HepG2 (cell line): ENCODE measurements around the gene CUL2. TPM values are rescaled to one million over a fixed set of nuclear protein-coding genes. Genes with fewer than 3 reads are reported as not detected.

Experiments
- ATAC-seq: fragments of 200-7000 bp; cut with Tn5 transposase; 3 replicates; pipeline ENCODE4 v1.9.1; 2020; ENCODE audit warnings: mild to moderate bottlenecking, moderate library complexity
- BruUV-seq: library from RNA; stranded (reverse); fragments of 400-500 nt; replicated peaks from 2 replicates; lab custom pipeline; 2021; lab: Mats Ljungman, UMichigan
- CTCF ChIA-PET: fragments of 300-600 bp; formaldehyde crosslinking; extraction: SDS; loops from one replicate; lab custom pipeline; 2021; ENCODE audit warnings: low total read pairs, inconsistent platforms, low intra/inter-chr PET ratio; lab: Yijun Ruan, JAX
- POLR2A ChIA-PET: fragments of 350-600 bp; sonication (Branson Sonifier 250); formaldehyde crosslinking; loops from one replicate; lab custom pipeline; 2020; ENCODE audit warnings: antibody characterized with exemption, inconsistent platforms; lab: Yijun Ruan, JAX
- DNase-seq: peaks from one replicate; pipeline ENCODE4 v3.0.0-alpha.2; 2015; ENCODE audit warnings: low spot score
- FAIRE-seq: peaks from 3 replicates; lab custom pipeline; 2011; peaks lifted over from hg19 to GRCh38; lab: Jason Lieb, UNC
- H2AFZ ChIP-seq: one replicate; pipeline ENCODE4 v1.6.1; 2011; ENCODE audit warnings: low read length, inconsistent platforms
- H3K27ac ChIP-seq: fragments of 300-600 bp; 3 replicates; pipeline ENCODE4 v1.8.0; 2011; ENCODE audit warnings: mixed run types, mild to moderate bottlenecking, mixed read lengths, low read length, inconsistent platforms; ENCODE audit not compliant: insufficient read depth; ENCODE audit errors: extremely low read length
- H3K27me3 ChIP-seq, 2 experiments: fragments of 200-600 bp in 1 of 2; 2 replicates in 1 of 2; 3 replicates in 1 of 2; pipeline versions ENCODE4 v1.6.0 to v1.8.0; 2011; ENCODE audit warnings: low read length in 2 of 2, mild to moderate bottlenecking in 2 of 2, moderate library complexity in 2 of 2, inconsistent platforms in 1 of 2; ENCODE audit not compliant: insufficient read depth in 2 of 2, control insufficient read depth in 1 of 2
- H3K36me3 ChIP-seq, 2 experiments: fragments of 200-600 bp in 1 of 2; replicated peaks in 1 of 2; 2 replicates in 1 of 2; 3 replicates in 1 of 2; pipeline versions ENCODE4 v1.5.1 to v1.8.0; 2011; ENCODE audit warnings: low read length in 2 of 2, inconsistent platforms in 1 of 2; ENCODE audit not compliant: insufficient read depth in 2 of 2, control insufficient read depth in 1 of 2
- H3K4me1 ChIP-seq: 2 replicates; pipeline ENCODE4 v1.5.1; 2012; ENCODE audit warnings: low read length, inconsistent platforms; ENCODE audit not compliant: insufficient read depth
- H3K4me2 ChIP-seq: 2 replicates; pipeline ENCODE4 v1.6.0; 2011; ENCODE audit warnings: low read depth, low read length, inconsistent platforms
- H3K4me3 ChIP-seq, 3 experiments: fragments of 200-600 bp in 1 of 3; sonication (generic), shearing (Covaris generic) in 1 of 3; replicated peaks in 1 of 3; 2 replicates each; pipeline ENCODE4 v1.5.1; 2011 to 2016; ENCODE audit warnings: low read length in 3 of 3, inconsistent platforms in 2 of 3, low read depth in 2 of 3, mild to moderate bottlenecking in 2 of 3, control low read depth in 1 of 3, mixed read lengths in 1 of 3; ENCODE audit not compliant: insufficient read depth in 1 of 3
- H3K79me2 ChIP-seq: one replicate; pipeline ENCODE4 v1.6.1; 2011; ENCODE audit warnings: low read length, inconsistent platforms; ENCODE audit not compliant: insufficient read depth
- H3K9ac ChIP-seq: 2 replicates; pipeline ENCODE4 v1.6.0; 2011; ENCODE audit warnings: mild to moderate bottlenecking, low read depth, low read length, inconsistent platforms; ENCODE audit not compliant: insufficient read depth
- H3K9me3 ChIP-seq: 2 replicates; pipeline ENCODE4 v1.5.1; 2012; ENCODE audit warnings: mild to moderate bottlenecking, low read length
- H4K20me1 ChIP-seq: 2 replicates; pipeline ENCODE4 v1.6.0; 2011; ENCODE audit warnings: inconsistent platforms, mild to moderate bottlenecking, low read length, moderate library complexity; ENCODE audit not compliant: insufficient read depth
- ELF3 ChIP-seq: IDR thresholded peaks from 2 replicates; pipeline ENCODE4 v1.6.1; 2016; ENCODE audit warnings: missing genetic modification reagents, missing compliant biosample characterization
- IRF2 ChIP-seq: IDR thresholded peaks from 2 replicates; pipeline ENCODE4 v1.6.1; 2018; ENCODE audit warnings: missing genetic modification reagents, missing compliant biosample characterization
- MTF1 ChIP-seq: sonication (generic); formaldehyde crosslinking; IDR thresholded peaks from 2 replicates; pipeline ENCODE4 v1.5.0; 2020; ENCODE audit warnings: missing genetic modification reagents
- NFATC3 ChIP-seq: sonication (generic); formaldehyde crosslinking; IDR thresholded peaks from 2 replicates; pipeline ENCODE4 v1.5.1; 2020; ENCODE audit warnings: mild to moderate bottlenecking, missing genetic modification reagents
- NONO ChIP-seq, 2 experiments: fragments of 450-650 bp in 1 of 2; sonication (generic) in 1 of 2; formaldehyde crosslinking in 1 of 2; IDR thresholded peaks in 1 of 2; conservative IDR thresholded peaks in 1 of 2; 2 replicates each; pipeline versions ENCODE4 v1.6.1 to v1.8.0; 2017 to 2022; ENCODE audit warnings: mild to moderate bottlenecking in 1 of 2, missing genetic modification reagents in 1 of 2, moderate library complexity in 1 of 2
- SALL2 ChIP-seq: sonication (generic); formaldehyde crosslinking; IDR thresholded peaks from 2 replicates; pipeline ENCODE4 v1.8.1; 2023; ENCODE audit warnings: mild to moderate bottlenecking, missing genetic modification reagents, inconsistent platforms
- SOX5 ChIP-seq: IDR thresholded peaks from 2 replicates; pipeline ENCODE4 v1.6.1; 2016; ENCODE audit warnings: borderline replicate concordance
- THAP11 ChIP-seq: IDR thresholded peaks from 2 replicates; pipeline ENCODE4 v1.6.1; 2016; ENCODE audit warnings: missing biosample characterization, missing genetic modification reagents
- ZFX ChIP-seq: sonication (generic); formaldehyde crosslinking; IDR thresholded peaks from 2 replicates; pipeline ENCODE4 v1.4.0; 2020; ENCODE audit warnings: mild to moderate bottlenecking, low read depth, missing genetic modification reagents, moderate library complexity
- ZNF30 ChIP-seq: sonication (generic); formaldehyde crosslinking; IDR thresholded peaks from 2 replicates; pipeline ENCODE4 v1.5.0; 2020; ENCODE audit warnings: mild to moderate bottlenecking, missing genetic modification reagents
- ZNF547 ChIP-seq: sonication (generic); formaldehyde crosslinking; IDR thresholded peaks from 2 replicates; pipeline ENCODE4 v1.5.1; 2020; ENCODE audit warnings: mild to moderate bottlenecking, missing genetic modification reagents
- ZNF569 ChIP-seq: sonication (generic); formaldehyde crosslinking; IDR thresholded peaks from 2 replicates; pipeline ENCODE4 v1.5.0; 2020; ENCODE audit warnings: mild to moderate bottlenecking, missing genetic modification reagents, moderate library complexity, borderline replicate concordance
- ZNF891 ChIP-seq: sonication (generic); formaldehyde crosslinking; IDR thresholded peaks from 2 replicates; pipeline ENCODE4 v1.5.0; 2020; ENCODE audit warnings: mild to moderate bottlenecking, missing genetic modification reagents
- WGBS: methylation state at CpG from one replicate; pipeline ENCODE4 v1.1.6; 2017; ENCODE audit warnings: low lambda C conversion rate; 5-methylcytosine and 5-hydroxymethylcytosine counted together
- in situ Hi-C: cut with HindIII; loops from 2 replicates; pipeline ENCODE4 v1.10.0; 2017; ENCODE audit warnings: low pct_unique_long_range_greater_than_20kb; ENCODE audit not compliant: extremely low pct_ligation_motif_present
- intact Hi-C: fragments of 100-400 bp; cut with micrococcal nuclease; formaldehyde crosslinking; loops from one replicate; pipeline ENCODE4 v1.10.0; 2022; ENCODE audit not compliant: unreplicated experiment
- polyA plus RNA-seq, 8 experiments: library from polyadenylated mRNA; depleted of rRNA in 3 of 8; stranded (reverse) in 7 of 8; unstranded in 1 of 8; fragments of >200 nt; fragmentation: Illumina TruSeq in 4 of 8; extraction: Trizol in 4 of 8; gene quantifications; 2 replicates each; pipeline versions ENCODE4 v1.2.1 to v1.2.3, GENCODE V29; 2011 to 2016; ENCODE audit warnings: low read depth in 4 of 8, missing spikeins in 1 of 8, mixed read lengths in 1 of 8; ENCODE audit not compliant: insufficient read depth in 1 of 8
- total RNA-seq, 5 experiments: library from RNA; depleted of rRNA; stranded (reverse); fragments of >200 nt; fragmentation: Illumina TruSeq; extraction: Trizol; gene quantifications; 2 replicates each; pipeline ENCODE4 v1.2.3, GENCODE V29; 2016; ENCODE audit warnings: low read depth in 1 of 5
- TF ChIP-seq, protein P1 (sequence below): sonication (generic); formaldehyde crosslinking; IDR thresholded peaks from 2 replicates; pipeline ENCODE4 v1.5.0; 2020; ENCODE audit warnings: missing genetic modification reagents, mild to moderate bottlenecking, borderline replicate concordance
- TF ChIP-seq, protein P2 (sequence below): sonication (generic); formaldehyde crosslinking; IDR thresholded peaks from 2 replicates; pipeline ENCODE4 v1.9.0; 2021; ENCODE audit warnings: missing genetic modification reagents, borderline replicate concordance
- TF ChIP-seq, protein P3 (sequence below): sonication (generic); formaldehyde crosslinking; IDR thresholded peaks from 2 replicates; pipeline ENCODE4 v1.4.0; 2020; ENCODE audit warnings: mild to moderate bottlenecking, missing genetic modification reagents
- TF ChIP-seq, protein P4 (sequence below): sonication (generic); formaldehyde crosslinking; IDR thresholded peaks from 2 replicates; pipeline ENCODE4 v1.8.0; 2022; ENCODE audit warnings: mild to moderate bottlenecking, missing genetic modification reagents, borderline replicate concordance
- TF ChIP-seq, protein P5 (sequence below): IDR thresholded peaks from 2 replicates; pipeline ENCODE4 v1.6.1; 2016; ENCODE audit warnings: missing biosample characterization, missing genetic modification reagents, low read depth

CUL2 gene
- total and polyA plus RNA-seq, 2 of the 13 experiments (the other 11 are each of a cell fraction or from before 2014, with no cell fraction given) = 9.6 to 33.1 TPM

DNA sequence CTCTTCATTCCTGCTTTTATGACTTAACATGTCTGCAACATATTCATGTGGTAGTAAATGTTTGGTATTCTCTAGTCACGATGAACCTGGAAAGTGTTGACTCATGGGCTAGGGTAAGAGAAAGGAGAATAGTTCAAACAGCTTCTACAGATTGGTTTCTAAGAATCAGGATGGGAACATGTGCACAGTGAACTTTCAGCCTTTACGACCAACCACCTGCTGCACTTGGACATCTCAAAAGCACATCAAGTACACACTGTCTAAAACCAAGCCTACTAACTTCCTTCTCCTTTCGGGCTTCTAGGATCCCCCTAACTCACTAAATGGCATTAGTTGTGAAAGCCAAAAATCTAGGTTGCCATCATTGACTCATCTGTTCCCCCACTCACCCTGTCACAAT, 85.5 kb downstream of the CUL2 start:
- H3K36me3 ChIP-seq = 0 out of 5 replicates have a peak, but pooled peaks cover 0 to 7% of the 10 kb centered on the region in 2 experiments
- intact Hi-C loops = no loop called here
- H3K4me2 ChIP-seq = no peak overlapping the region
- no peak overlapping the region for H3K27ac ChIP-seq
- no peaks in the 10 kb centered on the region for H3K79me2 ChIP-seq
- no peak overlapping the region for H2AFZ ChIP-seq
- no peaks in the 10 kb centered on the region for H3K9me3 ChIP-seq
- DNase-seq = no peak
- in situ Hi-C loops = no loop called here
- no peaks in the 10 kb centered on the region for H4K20me1 ChIP-seq
- no peak for TF ChIP-seq ZNF547 (CRISPR knock-in tag)
- no peak for TF ChIP-seq ELF3 (CRISPR knock-in tag)
- no peak for TF ChIP-seq THAP11 (CRISPR knock-in tag)
- no peak for TF ChIP-seq SOX5 (CRISPR knock-in tag)
- TF ChIP-seq NONO (IDR thresholded peaks at IDR 0.05) = no peak
- TF ChIP-seq NONO (CRISPR knock-in tag; conservative IDR thresholded peaks at IDR 0.05) = no peak
- TF ChIP-seq, protein P1, sequence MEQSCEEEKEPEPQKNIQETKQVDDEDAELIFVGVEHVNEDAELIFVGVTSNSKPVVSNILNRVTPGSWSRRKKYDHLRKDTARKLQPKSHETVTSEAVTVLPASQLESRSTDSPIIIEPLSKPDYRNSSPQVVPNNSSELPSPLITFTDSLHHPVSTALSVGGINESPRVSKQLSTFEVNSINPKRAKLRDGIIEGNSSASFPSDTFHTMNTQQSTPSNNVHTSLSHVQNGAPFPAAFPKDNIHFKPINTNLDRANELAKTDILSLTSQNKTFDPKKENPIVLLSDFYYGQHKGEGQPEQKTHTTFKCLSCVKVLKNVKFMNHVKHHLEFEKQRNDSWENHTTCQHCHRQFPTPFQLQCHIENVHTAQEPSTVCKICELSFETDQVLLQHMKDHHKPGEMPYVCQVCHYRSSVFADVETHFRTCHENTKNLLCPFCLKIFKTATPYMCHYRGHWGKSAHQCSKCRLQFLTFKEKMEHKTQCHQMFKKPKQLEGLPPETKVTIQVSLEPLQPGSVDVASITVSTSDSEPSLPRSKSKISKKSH = no peak
- no peak for TF ChIP-seq ZFX (CRISPR knock-in tag)
- TF ChIP-seq ZNF569 (CRISPR knock-in tag) = no peak
- TF ChIP-seq, protein P2, sequence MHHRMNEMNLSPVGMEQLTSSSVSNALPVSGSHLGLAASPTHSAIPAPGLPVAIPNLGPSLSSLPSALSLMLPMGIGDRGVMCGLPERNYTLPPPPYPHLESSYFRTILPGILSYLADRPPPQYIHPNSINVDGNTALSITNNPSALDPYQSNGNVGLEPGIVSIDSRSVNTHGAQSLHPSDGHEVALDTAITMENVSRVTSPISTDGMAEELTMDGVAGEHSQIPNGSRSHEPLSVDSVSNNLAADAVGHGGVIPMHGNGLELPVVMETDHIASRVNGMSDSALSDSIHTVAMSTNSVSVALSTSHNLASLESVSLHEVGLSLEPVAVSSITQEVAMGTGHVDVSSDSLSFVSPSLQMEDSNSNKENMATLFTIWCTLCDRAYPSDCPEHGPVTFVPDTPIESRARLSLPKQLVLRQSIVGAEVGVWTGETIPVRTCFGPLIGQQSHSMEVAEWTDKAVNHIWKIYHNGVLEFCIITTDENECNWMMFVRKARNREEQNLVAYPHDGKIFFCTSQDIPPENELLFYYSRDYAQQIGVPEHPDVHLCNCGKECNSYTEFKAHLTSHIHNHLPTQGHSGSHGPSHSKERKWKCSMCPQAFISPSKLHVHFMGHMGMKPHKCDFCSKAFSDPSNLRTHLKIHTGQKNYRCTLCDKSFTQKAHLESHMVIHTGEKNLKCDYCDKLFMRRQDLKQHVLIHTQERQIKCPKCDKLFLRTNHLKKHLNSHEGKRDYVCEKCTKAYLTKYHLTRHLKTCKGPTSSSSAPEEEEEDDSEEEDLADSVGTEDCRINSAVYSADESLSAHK (CRISPR knock-in tag) = no peak
- no peak for TF ChIP-seq NFATC3 (CRISPR knock-in tag)
- no peak for TF ChIP-seq IRF2 (CRISPR knock-in tag)
- TF ChIP-seq, protein P3, sequence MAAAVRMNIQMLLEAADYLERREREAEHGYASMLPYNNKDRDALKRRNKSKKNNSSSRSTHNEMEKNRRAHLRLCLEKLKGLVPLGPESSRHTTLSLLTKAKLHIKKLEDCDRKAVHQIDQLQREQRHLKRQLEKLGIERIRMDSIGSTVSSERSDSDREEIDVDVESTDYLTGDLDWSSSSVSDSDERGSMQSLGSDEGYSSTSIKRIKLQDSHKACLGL = no peak
- TF ChIP-seq, protein P4, sequence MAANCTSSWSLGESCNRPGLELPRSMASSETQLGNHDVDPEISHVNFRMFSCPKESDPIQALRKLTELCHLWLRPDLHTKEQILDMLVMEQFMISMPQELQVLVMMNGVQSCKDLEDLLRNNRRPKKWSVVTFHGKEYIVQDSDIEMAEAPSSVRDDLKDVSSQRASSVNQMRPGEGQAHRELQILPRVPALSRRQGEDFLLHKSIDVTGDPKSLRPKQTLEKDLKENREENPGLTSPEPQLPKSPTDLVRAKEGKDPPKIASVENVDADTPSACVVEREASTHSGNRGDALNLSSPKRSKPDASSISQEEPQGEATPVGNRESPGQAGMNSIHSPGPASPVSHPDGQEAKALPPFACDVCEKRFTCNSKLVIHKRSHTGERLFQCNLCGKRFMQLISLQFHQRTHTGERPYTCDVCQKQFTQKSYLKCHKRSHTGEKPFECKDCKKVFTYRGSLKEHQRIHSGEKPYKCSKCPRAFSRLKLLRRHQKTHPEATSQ = no peak
- TF ChIP-seq ZNF30 (CRISPR knock-in tag) = no peak
- TF ChIP-seq, protein P5, sequence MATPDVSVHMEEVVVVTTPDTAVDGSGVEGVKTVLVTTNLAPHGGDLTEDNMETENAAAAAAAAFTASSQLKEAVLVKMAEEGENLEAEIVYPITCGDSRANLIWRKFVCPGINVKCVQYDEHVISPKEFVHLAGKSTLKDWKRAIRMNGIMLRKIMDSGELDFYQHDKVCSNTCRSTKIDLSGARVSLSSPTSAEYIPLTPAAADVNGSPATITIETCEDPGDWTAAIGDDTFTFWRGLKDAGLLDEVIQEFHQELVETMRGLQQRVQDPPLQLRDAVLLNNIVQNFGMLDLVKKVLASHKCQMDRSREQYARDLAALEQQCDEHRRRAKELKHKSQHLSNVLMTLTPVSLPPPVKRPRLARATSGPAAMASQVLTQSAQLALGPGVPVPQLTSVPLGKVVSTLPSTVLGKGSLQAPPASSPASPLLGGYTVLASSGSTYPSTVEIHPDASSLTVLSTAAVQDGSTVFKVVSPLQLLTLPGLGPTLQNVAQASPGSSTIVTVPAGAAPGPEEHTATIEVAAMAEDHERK = no peak
- TF ChIP-seq MTF1 (CRISPR knock-in tag) = no peak
- TF ChIP-seq ZNF891 (CRISPR knock-in tag) = no peak
- TF ChIP-seq SALL2 (CRISPR knock-in tag) = no peak
- no TSS peak for BruUV-seq
- no peak overlapping the region for H3K9ac ChIP-seq
- peaks cover 12% of the 10 kb centered on the region for H3K4me1 ChIP-seq
- POLR2A ChIA-PET = no interaction called here
- CTCF ChIA-PET = no interaction called here
- no peak for FAIRE-seq
- no peaks in the 10 kb centered on the region for H3K27me3 ChIP-seq
- no peak for ATAC-seq
- no peak overlapping the region for H3K4me3 ChIP-seq
- 85% methylated on average over 3 of the region's 3 CpGs for WGBS
